Naive thymus-derived CD8-positive, alpha-beta T cell (primary cell): ENCODE measurements around the gene RFX4. TPM values are rescaled to one million over a fixed set of nuclear protein-coding genes. Genes with fewer than 3 reads are reported as not detected.

Source experiments
- ATAC-seq, 2 donors: fragments of 150-1000 bp; cut with Tn5 transposase in 1 of 2; sonication (Bioruptor Pico), chemical (Tn5 transposase) in 1 of 2; 1 replicate in 1 of 2; 2 replicates in 1 of 2; pipeline ENCODE4 v1.10.0; 2021; ENCODE audit warnings: mild to moderate bottlenecking in 2 of 2, moderate library complexity in 2 of 2
- POLR2A ChIA-PET: fragments of 350-600 bp; sonication (Branson Sonifier 250); formaldehyde crosslinking; loops from one replicate; lab custom pipeline; 2021; ENCODE audit warnings: antibody characterized with exemption; lab: Charles Lee
- DNase-seq, 10 donors: peaks; one replicate each; pipeline versions ENCODE4 v3.0.0 to v3.0.0-alpha.2; 2020 to 2022
- H3K27ac Mint-ChIP-seq, 10 donors: one replicate each; pipeline ENCODE4 v1.8.0; 2020 to 2022; ENCODE audit warnings: mild to moderate bottlenecking in 10 of 10, mixed read lengths in 10 of 10, moderate library complexity in 4 of 10, inconsistent platforms in 1 of 10
- H3K27me3 Mint-ChIP-seq, 5 donors: one replicate each; pipeline ENCODE4 v1.8.0; 2021 to 2022; ENCODE audit warnings: mixed read lengths in 5 of 5
- H3K36me3 Mint-ChIP-seq, 3 donors: one replicate each; pipeline ENCODE4 v1.8.0; 2020 to 2022; ENCODE audit warnings: mixed read lengths in 3 of 3, mild to moderate bottlenecking in 2 of 3, inconsistent platforms in 1 of 3
- H3K4me1 Mint-ChIP-seq, 4 donors: one replicate each; pipeline ENCODE4 v1.8.0; 2021 to 2022; ENCODE audit warnings: mixed read lengths in 4 of 4
- H3K4me3 Mint-ChIP-seq, 10 donors: one replicate each; pipeline ENCODE4 v1.8.0; 2020 to 2022; ENCODE audit warnings: mild to moderate bottlenecking in 10 of 10, mixed read lengths in 10 of 10, moderate library complexity in 6 of 10, inconsistent platforms in 1 of 10
- H3K9me3 Mint-ChIP-seq, 9 donors: one replicate each; pipeline ENCODE4 v1.8.0; 2020 to 2022; ENCODE audit warnings: mixed read lengths in 9 of 9, mild to moderate bottlenecking in 3 of 9, inconsistent platforms in 1 of 9, moderate library complexity in 1 of 9
- polyA plus RNA-seq, 3 donors: library from polyadenylated mRNA; unstranded; fragments of 300-500 nt; fragmentation: Illumina TruSeq; gene quantifications; one replicate each; pipeline ENCODE4 v1.2.3, GENCODE V29; 2021
- total RNA-seq, 8 experiments: library from RNA in 2 of 8; stranded (reverse) in 2 of 8; gene quantifications; one replicate each; pipeline ENCODE4 v1.2.3 and lab custom pipeline; 2021 to 2026

The RFX4 gene
- total and polyA plus RNA-seq, 5 experiments from 2014 or later: not detected

DNA sequence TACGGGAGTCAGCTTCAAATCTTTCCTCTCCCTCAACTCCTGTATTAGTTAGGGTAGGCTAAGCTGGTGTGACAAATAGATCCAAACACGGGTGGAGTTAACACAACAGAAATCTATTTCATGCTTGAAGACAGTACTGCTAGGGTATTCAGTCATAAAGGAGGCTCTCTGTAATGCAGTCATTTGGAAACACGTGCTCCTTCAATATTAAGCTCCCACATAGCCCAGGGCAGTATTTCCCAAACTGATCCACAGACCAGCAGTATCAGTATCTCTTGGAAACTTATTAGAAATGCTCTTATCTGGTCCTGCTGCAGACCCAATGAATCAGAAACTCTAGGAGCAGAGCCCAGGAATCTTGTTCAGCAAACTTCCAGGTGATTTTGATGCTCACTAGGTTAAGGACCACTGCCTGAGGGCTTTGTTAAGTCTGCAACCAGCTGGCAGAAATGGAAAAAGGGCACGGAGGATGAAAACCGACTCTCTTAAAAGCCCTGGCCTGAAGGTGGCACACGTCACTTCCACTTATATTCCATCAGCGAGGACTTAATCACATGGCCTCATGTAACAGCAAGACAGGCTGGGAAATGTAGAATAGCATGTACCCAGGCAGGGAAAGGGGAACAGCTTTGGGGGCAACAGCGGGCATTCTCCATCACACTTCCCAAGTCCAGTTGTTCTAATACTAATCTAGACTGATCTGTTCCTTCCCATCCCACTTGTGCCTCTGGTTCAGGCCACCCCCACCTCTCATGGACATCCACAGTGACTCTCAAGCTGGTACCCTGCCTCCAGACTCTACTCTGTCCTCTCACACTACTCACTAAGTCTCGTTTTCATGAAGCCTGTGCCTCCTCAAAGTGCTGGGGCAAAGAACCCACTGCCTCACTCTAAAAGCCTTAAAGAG, 153.5 kb downstream of the RFX4 start:
- Mint-ChIP-seq H3K27ac (peak overlapping the region in 1 of 10 donors; percentile 38), H3K9me3 (no peaks in the 10 kb centered on the region), H3K4me1 (peaks cover 3 to 17% (median 7%) of the 10 kb centered on the region in 4 donors), H3K27me3 (peaks cover 0 to 10% (median 0%) of the 10 kb centered on the region in 5 donors), H3K4me3 (no peak overlapping the region), H3K36me3 (no peaks in the 10 kb centered on the region)
- peak in 4 of 10 donors; percentile 13 to 39 (median 25) for DNase-seq
- POLR2A ChIA-PET: no interaction called here
- peak; percentile 63 to 78 for ATAC-seq

GRCh38 chr12:106739318-106739717, 156.5 kb downstream of the RFX4 start:
- peaks cover 0 to 12% (median 0%) of the 10 kb centered on the region in 5 donors for H3K27me3 Mint-ChIP-seq
- H3K9me3 Mint-ChIP-seq: no peaks in the 10 kb centered on the region
- peaks cover 3 to 17% (median 7%) of the 10 kb centered on the region in 4 donors for H3K4me1 Mint-ChIP-seq
- H3K27ac Mint-ChIP-seq: no peak overlapping the region
- H3K36me3 Mint-ChIP-seq: no peaks in the 10 kb centered on the region
- H3K4me3 Mint-ChIP-seq: no peak overlapping the region
- no peak for ATAC-seq
- POLR2A ChIA-PET: no interaction called here
- no peak for DNase-seq

- no peak overlapping the region for H3K4me3 Mint-ChIP-seq
- H3K9me3 Mint-ChIP-seq: no peaks in the 10 kb centered on the region
- peak overlapping the region in 1 of 10 donors; percentile 21 for H3K27ac Mint-ChIP-seq
- ATAC-seq (no peak), DNase-seq (no peak)
- no peaks in the 10 kb centered on the region for H3K36me3 Mint-ChIP-seq
- POLR2A ChIA-PET: no interaction called here
- H3K27me3 Mint-ChIP-seq: peaks cover 0 to 12% (median 0%) of the 10 kb centered on the region in 5 donors
- peaks cover 3 to 17% (median 7%) of the 10 kb centered on the region in 4 donors for H3K4me1 Mint-ChIP-seq
Observed at GRCh38 chr12:106739815-106740530, 157.2 kb downstream of the RFX4 start.

DNA sequence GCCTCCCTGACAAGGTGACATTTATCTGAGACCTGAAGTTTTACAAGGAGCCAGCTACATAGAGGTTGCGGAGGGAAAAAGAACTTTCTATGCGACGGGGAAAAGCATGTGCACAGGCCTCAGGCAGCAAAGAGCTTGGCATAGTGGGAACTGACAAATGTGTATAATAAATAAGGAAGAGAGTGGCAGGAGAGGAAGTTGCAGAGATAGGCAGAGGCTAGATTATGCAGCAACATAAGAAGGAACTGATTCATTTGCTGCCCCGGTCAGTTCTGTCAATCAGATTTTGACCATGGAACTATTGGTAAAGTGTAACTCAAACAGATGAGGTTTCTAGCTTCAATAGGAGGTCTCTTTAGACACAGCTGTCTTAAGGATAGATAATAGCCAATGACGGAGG, 158.0 kb downstream of the RFX4 start:
- H3K36me3 Mint-ChIP-seq: no peaks in the 10 kb centered on the region
- H3K4me1 Mint-ChIP-seq: peaks cover 3 to 15% (median 7%) of the 10 kb centered on the region in 4 donors
- no peak for ATAC-seq
- no peak for DNase-seq
- H3K27me3 Mint-ChIP-seq: peaks cover 0 to 10% (median 0%) of the 10 kb centered on the region in 5 donors
- POLR2A ChIA-PET: no interaction called here
- no peak overlapping the region for H3K27ac Mint-ChIP-seq
- no peaks in the 10 kb centered on the region for H3K9me3 Mint-ChIP-seq
- no peak overlapping the region for H3K4me3 Mint-ChIP-seq

- no peak for DNase-seq
- H3K27ac Mint-ChIP-seq: no peak overlapping the region
- peaks cover 3 to 10% (median 7%) of the 10 kb centered on the region in 4 donors for H3K4me1 Mint-ChIP-seq
- H3K27me3 Mint-ChIP-seq: peaks cover 0 to 10% (median 0%) of the 10 kb centered on the region in 5 donors
- no peak overlapping the region for H3K4me3 Mint-ChIP-seq
- H3K9me3 Mint-ChIP-seq: no peaks in the 10 kb centered on the region
- no peak for ATAC-seq
- POLR2A ChIA-PET: no interaction called here
- H3K36me3 Mint-ChIP-seq: no peaks in the 10 kb centered on the region
Observed at GRCh38 chr12:106741247-106741646, 158.4 kb downstream of the RFX4 start.

DNA sequence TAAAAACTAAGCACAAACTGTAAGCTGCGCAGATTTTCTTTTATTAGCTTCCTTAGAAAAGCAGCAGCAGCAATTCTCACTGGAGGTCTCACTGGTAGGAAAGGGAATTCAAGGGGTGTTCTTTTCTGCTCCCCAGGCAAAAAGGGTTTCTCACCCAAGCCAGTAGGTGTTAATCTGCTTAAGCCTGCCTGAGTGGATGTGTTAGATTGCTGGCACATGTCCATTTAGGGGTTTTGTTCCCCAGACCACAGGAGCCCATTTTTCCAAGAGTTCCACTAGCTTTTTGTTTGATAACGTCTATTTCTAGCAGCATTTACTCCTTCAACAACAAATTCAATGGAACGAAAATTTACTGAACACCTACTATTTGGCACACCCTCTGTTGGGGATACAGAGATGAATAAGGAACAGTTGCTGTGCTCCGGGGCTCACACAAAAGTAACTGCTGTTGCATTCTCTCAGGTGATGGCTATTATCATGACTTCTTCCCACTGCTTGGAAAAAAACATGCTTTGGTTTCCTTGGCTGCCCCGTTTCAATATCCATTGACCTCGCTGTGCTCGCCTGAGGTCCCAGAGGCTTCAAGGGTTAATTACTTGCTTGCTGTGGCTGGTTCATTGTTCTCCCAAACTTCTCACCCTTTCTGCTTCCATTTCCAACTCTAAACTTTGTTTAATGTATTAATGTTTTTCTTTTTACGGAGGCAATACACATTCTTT, 160.6 kb downstream of the RFX4 start:
- Mint-ChIP-seq H3K36me3 (no peaks in the 10 kb centered on the region), H3K4me3 (no peak overlapping the region), H3K9me3 (no peaks in the 10 kb centered on the region), H3K27me3 (peaks cover 0 to 7% (median 0%) of the 10 kb centered on the region in 5 donors), H3K27ac (no peak overlapping the region), H3K4me1 (peaks cover 15 to 19% (median 18%) of the 10 kb centered on the region in 4 donors)
- DNase-seq: no peak
- ATAC-seq: no peak
- POLR2A ChIA-PET: no interaction called here

- Mint-ChIP-seq H3K27ac (no peak overlapping the region), H3K9me3 (no peaks in the 10 kb centered on the region)
Observed at GRCh38 chr12:106744600-106744999, 161.8 kb downstream of the RFX4 start.

DNA sequence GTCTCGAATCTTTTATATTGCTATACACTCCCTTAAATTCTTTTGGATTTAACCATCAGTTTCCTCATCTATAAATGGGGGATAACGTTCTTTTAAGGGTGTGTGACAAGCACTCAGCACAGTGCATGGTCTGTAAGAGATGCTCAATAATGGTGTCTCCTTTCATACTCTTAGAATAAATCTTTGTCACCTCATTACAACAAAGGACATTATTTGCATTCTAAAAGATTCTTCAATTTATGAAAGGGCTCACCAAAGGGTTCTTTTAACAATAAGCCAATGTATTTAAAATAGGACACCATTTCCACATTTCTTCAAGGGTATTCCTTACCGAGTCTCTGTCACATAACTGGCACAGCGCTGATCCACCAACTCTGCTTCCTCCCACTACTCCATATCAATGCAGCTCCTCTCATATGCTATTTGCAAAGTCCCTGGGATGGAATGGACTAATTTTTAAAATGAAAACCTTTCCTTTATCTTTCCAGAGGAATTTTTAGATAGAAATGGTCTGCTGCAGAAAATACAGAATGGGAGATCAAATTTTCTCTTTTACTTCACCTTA, 162.5 kb downstream of the RFX4 start:
- peaks cover 0 to 7% (median 0%) of the 10 kb centered on the region in 5 donors for H3K27me3 Mint-ChIP-seq
- no peak overlapping the region for H3K27ac Mint-ChIP-seq
- H3K4me3 Mint-ChIP-seq: no peak overlapping the region
- POLR2A ChIA-PET: no interaction called here
- no peak for DNase-seq
- H3K4me1 Mint-ChIP-seq: peaks cover 19 to 31% (median 25%) of the 10 kb centered on the region in 4 donors
- ATAC-seq: no peak
- H3K9me3 Mint-ChIP-seq: no peaks in the 10 kb centered on the region
- H3K36me3 Mint-ChIP-seq: no peaks in the 10 kb centered on the region

More at GRCh38 chr12:106744600-106744999, 161.8 kb downstream of the RFX4 start:
- H3K4me1 Mint-ChIP-seq: peaks cover 16 to 27% (median 23%) of the 10 kb centered on the region in 4 donors
- POLR2A ChIA-PET: no interaction called here
- no peak for DNase-seq
- H3K36me3 Mint-ChIP-seq: no peaks in the 10 kb centered on the region
- H3K27me3 Mint-ChIP-seq: peaks cover 0 to 7% (median 0%) of the 10 kb centered on the region in 5 donors
- ATAC-seq: no peak
- no peak overlapping the region for H3K4me3 Mint-ChIP-seq

GRCh38 chr12:106747973-106748436, 165.2 kb downstream of the RFX4 start:
- Mint-ChIP-seq H3K27me3 (peaks cover 0 to 5% (median 0%) of the 10 kb centered on the region in 5 donors), H3K4me3 (peak overlapping the region; percentile 34 to 79 (median 68)), H3K9me3 (peaks cover 0 to 5% (median 0%) of the 10 kb centered on the region in 9 donors), H3K4me1 (peaks cover 22 to 38% (median 31%) of the 10 kb centered on the region in 4 donors), H3K27ac (peak overlapping the region; percentile 80 to 97 (median 94)), H3K36me3 (peaks cover 0 to 3% (median 0%) of the 10 kb centered on the region in 3 donors)
- ATAC-seq (peak; percentile 97 to 98), DNase-seq (peak in 9 of 10 donors; percentile 4 to 80 (median 40))
- POLR2A ChIA-PET: interaction anchor here (0.6 to 3.4 kb wide), 4 partner anchors 9 to 1418 kb away, joined by 3 to 20 read pairs (median 4); partner anchors contain the start of gene RIC8B

- H3K4me3 Mint-ChIP-seq: no peak overlapping the region
- H3K27ac Mint-ChIP-seq: peak overlapping the region in 4 of 10 donors; percentile 15 to 79 (median 62)
Observed at GRCh38 chr12:106750524-106750923, 167.7 kb downstream of the RFX4 start.

DNA sequence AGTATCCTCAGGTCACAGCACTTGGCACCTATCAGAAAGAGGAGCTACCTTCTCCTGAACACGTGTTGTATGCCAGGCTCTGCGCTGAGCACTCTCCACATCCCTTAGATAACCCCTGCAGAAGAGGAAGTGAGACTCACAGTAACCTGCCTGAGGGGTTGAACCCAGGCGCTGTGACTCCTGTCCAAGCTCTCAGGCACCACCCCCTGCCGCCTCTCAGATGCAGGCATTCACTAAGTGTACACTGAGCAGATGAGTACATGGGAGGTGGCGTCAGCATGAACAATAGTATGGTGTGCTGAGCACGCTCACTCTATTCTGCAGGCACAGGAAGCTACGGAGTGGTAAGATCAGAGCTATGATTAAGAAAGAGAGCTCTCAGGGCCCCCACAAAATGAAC, 170.7 kb downstream of the RFX4 start:
- Mint-ChIP-seq H3K9me3 (peaks cover 0 to 5% (median 0%) of the 10 kb centered on the region in 9 donors), H3K4me3 (peak overlapping the region; percentile 40 to 80 (median 59)), H3K4me1 (peaks cover 23 to 38% (median 31%) of the 10 kb centered on the region in 4 donors), H3K27ac (peak overlapping the region; percentile 38 to 91 (median 80)), H3K36me3 (peaks cover 0 to 3% (median 0%) of the 10 kb centered on the region in 3 donors), H3K27me3 (no peaks in the 10 kb centered on the region)
- POLR2A ChIA-PET: interaction anchor here (0.7 to 1.5 kb wide), 3 partner anchors 13 to 202 kb away, joined by 3 to 7 read pairs (median 6); no protein-coding TSS in a partner anchor
- DNase-seq (peak in 9 of 10 donors; percentile 7 to 69 (median 42)), ATAC-seq (peak; percentile 97 to 98)

More at GRCh38 chr12:106750524-106750923, 167.7 kb downstream of the RFX4 start:
- H3K4me1 Mint-ChIP-seq: peaks cover 33 to 54% (median 49%) of the 10 kb centered on the region in 4 donors
- DNase-seq (no peak), ATAC-seq (no peak)
- peaks cover 0 to 3% (median 0%) of the 10 kb centered on the region in 3 donors for H3K36me3 Mint-ChIP-seq
- peaks cover 0 to 5% (median 0%) of the 10 kb centered on the region in 9 donors for H3K9me3 Mint-ChIP-seq
- H3K27me3 Mint-ChIP-seq: no peaks in the 10 kb centered on the region
- POLR2A ChIA-PET: interaction anchor here (0.5 kb wide), 1 partner anchor 18 kb away, joined by 3 read pairs; no protein-coding TSS in a partner anchor
